ENCODE results near the gene SARS1.

The SARS1 gene

GRCh38 chr1:109262231-109263055 is 48.7 kb downstream of the SARS1 start:
- DNase-seq (ENCODE audit: low read depth): no peak

GRCh38 chr1:109263234-109263596 is 49.5 kb downstream of the SARS1 start:
- no peak for DNase-seq (ENCODE audit: low read depth)

DNA sequence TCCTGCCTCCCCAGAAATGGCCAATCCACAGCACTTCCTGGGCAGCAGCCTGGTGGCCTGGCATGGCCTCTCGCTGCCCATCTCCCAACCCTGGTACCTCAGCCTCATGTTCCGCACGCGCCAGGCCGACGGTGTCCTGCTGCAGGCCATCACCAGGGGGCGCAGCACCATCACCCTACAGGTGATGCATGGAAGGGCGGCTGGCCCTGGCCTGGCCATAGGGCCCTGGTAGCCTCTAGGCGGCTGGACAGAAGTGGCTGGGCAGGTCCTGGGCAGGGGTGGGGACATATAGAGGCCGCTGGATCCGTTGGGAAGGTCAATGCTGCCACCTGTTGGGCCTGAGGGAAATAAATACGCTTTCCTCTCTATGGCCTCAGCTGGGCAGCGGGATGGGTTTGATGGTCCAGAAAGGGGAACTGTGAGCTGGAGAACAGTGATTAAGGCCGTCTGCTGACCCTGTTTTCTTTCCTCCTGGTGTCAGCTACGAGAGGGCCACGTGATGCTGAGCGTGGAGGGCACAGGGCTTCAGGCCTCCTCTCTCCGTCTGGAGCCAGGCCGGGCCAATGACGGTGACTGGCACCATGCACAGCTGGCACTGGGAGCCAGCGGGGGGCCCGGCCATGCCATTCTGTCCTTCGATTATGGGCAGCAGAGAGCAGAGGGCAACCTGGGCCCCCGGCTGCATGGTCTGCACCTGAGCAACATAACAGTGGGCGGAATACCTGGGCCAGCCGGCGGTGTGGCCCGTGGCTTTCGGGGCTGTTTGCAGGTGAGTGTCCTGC is 50.1 kb downstream of the SARS1 start:
- DNase-seq (ENCODE audit: low read depth): peak; percentile 81

DNA sequence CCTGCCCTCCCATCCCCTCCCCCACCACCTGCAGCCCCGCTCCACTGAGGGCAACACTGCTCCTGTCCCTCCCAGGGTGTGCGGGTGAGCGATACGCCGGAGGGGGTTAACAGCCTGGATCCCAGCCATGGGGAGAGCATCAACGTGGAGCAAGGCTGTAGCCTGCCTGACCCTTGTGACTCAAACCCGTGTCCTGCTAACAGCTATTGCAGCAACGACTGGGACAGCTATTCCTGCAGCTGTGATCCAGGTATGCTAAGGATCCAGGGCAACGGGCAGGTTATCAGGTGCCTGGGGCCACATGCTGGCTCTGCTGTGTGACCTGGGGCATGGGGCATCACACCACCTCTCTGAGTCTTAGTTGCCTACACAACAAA is 50.6 kb downstream of the SARS1 start:
- DNase-seq (ENCODE audit: low read depth): no peak

GRCh38 chr1:109265016-109265415 is 51.3 kb downstream of the SARS1 start:
- no peak for DNase-seq (ENCODE audit: low read depth)

- DNase-seq (ENCODE audit: low read depth): no peak
Measured at GRCh38 chr1:109265741-109266330, 52.1 kb downstream of the SARS1 start.

DNA sequence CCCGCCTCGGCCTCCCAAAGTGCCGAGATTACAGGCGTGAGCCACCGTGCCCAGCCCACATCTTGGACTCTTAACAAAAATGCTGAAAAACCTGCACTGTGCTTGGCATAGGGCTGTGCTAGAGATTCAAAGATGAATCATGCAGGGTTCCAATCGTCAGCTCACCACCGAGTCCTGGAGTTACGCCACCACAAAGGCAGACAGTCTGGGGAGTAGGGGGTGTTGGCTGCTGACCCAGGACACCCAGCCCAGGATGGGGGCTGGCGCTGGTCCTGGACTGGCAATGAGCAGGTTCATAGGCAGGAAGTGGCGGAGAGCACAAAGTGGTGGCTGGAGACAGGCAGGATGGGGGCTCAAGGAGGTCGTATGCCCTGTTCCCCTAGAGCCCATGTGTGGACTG is 53.2 kb downstream of the SARS1 start:
- no peak for DNase-seq (ENCODE audit: low read depth)

- no peak for DNase-seq (ENCODE audit: low read depth)
Measured at GRCh38 chr1:109267743-109268300, 54.1 kb downstream of the SARS1 start.

DNA sequence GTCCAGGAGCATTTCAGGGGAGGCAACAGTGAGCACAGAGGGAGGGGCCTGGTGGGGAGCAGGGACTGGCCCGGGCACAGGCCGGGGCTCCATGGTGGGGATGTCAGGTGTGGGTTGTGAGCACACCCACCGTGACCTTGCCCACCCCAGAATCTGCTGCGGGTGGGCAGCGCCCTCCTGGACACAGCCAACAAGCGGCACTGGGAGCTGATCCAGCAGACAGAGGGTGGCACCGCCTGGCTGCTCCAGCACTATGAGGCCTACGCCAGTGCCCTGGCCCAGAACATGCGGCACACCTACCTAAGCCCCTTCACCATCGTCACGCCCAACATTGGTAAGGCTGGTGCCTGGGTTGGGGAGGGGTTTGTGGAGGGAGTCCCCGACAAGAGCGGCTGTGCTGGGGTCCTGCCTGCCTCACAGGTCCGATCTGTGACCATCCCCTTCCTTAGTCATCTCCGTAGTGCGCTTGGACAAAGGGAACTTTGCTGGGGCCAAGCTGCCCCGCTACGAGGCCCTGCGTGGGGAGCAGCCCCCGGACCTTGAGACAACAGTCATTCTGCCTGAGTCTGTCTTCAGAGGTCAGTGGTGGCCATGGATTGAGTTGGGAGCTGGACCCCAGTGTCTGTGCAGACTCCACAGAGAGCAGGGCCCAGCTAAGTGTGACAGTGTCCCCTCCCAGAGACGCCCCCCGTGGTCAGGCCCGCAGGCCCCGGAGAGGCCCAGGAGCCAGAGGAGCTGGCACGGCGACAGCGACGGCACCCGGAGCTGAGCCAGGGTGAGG is 54.9 kb downstream of the SARS1 start:
- no peak for DNase-seq (ENCODE audit: low read depth)

- no peak for DNase-seq (ENCODE audit: low read depth)
Measured at GRCh38 chr1:109269212-109269980, 55.7 kb downstream of the SARS1 start.

DNA sequence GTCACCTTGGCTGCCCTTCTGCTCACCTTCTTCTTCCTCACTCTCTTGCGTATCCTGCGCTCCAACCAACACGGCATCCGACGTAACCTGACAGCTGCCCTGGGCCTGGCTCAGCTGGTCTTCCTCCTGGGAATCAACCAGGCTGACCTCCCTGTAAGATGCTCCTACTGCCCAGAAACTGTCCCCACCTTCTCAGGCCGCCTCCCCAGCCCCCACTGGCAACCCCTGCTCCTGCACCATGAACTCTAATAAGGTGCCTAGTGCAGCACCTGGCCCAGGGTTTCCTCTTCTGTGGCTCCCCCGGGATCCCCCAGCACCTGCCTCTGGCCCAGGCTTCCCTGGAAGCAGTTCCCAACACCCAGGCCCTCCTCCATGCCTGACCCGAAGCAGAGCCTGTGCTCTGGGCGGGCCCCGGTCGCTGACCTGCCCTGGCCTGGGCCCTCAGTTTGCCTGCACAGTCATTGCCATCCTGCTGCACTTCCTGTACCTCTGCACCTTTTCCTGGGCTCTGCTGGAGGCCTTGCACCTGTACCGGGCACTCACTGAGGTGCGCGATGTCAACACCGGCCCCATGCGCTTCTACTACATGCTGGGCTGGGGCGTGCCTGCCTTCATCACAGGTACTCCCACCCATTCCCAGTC is 56.4 kb downstream of the SARS1 start:
- DNase-seq (ENCODE audit: low read depth): no peak

GRCh38 chr1:109270623-109271317 is 57.1 kb downstream of the SARS1 start:
- no peak for DNase-seq (ENCODE audit: low read depth)

GRCh38 chr1:109271458-109271857 is 57.7 kb downstream of the SARS1 start:
- no peak for DNase-seq (ENCODE audit: low read depth)

DNA sequence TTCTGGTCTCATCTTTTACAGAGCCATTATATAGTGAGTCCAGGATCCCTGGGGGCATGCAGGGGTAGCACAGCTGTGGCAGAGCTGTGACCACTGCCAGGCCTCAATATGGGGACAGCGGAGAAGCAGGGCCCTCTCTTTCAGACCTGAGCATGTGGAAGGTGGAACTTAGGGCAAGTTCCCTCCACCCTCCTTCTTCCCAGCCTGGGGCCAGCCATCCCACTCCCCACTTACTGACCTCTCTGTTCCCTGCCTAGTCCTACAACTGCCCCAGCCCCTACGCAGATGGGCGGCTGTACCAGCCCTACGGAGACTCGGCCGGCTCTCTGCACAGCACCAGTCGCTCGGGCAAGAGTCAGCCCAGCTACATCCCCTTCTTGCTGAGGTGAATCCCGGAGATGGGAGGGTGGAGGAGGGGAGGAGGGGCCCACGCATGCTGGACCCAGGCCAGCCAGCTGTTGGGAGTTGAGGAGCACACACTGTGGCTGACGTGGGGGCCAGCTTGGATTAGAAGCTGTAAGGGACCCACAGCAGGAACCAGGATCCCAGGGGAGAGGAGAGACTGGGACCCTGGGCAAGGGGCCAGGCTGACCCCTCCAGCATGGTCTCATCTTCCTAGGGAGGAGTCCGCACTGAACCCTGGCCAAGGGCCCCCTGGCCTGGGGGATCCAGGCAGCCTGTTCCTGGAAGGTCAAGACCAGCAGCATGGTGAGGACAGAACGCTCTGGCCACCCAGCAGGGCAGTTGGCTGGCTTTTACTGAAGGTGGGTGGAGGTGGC is 58.5 kb downstream of the SARS1 start:
- no peak for DNase-seq (ENCODE audit: low read depth)

DNA sequence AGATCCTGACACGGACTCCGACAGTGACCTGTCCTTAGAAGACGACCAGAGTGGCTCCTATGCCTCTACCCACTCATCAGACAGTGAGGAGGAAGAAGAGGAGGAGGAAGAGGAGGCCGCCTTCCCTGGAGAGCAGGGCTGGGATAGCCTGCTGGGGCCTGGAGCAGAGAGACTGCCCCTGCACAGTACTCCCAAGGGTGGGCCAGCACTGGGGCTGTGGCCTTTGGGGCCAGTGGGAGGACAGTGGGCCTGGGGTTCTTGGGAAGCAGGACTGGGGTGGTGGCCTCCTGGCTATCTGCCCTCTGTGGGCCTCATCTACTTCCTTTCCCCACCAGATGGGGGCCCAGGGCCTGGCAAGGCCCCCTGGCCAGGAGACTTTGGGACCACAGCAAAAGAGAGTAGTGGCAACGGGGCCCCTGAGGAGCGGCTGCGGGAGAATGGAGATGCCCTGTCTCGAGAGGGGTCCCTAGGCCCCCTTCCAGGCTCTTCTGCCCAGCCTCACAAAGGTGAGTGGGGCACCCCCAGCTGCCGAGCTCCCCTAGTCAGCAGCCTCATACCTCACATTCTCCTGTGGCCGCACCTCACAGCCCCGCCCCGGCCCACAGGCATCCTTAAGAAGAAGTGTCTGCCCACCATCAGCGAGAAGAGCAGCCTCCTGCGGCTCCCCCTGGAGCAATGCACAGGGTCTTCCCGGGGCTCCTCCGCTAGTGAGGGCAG is 59.3 kb downstream of the SARS1 start:
- no peak for DNase-seq (ENCODE audit: low read depth)

DNA sequence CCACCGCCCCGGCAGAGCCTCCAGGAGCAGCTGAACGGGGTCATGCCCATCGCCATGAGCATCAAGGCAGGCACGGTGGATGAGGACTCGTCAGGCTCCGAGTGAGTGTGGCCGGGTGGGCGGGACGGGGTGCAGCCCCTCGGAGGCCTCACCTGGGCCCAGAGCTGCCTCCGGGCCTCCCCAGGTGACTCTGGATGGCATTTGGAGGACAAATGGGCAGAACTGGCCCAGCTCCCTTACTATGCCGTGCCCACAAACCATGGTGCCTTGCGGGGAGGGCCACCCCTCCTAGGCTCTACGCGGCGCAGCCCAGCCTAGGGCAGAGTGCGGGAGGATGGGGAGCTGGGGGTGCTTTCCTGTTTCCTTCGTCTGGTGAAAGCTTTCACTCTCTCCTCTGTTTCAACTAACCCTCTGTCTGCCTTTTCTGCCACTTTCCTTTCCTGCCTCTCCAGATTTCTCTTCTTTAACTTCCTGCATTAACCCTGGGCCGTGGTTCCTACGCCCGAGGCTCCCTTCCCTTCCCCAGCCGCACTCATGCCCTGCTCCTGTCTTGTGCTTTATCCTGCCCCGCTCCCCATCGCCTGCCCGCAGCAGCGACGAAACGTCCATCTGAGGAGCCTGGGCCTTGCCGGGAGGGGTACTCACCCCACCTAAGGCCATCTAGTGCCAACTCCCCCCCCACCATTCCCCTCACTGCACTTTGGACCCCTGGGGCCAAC is 60.0 kb downstream of the SARS1 start:
- no peak for DNase-seq (ENCODE audit: low read depth)

DNA sequence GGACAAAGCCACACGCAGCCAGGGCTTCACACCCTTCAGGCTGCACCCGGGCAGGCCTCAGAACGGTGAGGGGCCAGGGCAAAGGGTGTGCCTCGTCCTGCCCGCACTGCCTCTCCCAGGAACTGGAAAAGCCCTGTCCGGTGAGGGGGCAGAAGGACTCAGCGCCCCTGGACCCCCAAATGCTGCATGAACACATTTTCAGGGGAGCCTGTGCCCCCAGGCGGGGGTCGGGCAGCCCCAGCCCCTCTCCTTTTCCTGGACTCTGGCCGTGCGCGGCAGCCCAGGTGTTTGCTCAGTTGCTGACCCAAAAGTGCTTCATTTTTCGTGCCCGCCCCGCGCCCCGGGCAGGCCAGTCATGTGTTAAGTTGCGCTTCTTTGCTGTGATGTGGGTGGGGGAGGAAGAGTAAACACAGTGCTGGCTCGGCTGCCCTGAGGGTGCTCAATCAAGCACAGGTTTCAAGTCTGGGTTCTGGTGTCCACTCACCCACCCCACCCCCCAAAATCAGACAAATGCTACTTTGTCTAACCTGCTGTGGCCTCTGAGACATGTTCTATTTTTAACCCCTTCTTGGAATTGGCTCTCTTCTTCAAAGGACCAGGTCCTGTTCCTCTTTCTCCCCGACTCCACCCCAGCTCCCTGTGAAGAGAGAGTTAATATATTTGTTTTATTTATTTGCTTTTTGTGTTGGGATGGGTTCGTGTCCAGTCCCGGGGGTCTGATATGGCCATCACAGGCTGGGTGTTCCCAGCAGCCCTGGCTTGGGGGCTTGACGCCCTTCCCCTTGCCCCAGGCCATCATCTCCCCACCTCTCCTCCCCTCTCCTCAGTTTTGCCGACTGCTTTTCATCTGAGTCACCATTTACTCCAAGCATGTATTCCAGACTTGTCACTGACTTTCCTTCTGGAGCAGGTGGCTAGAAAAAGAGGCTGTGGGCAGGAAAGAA is 61.1 kb downstream of the SARS1 start:
- no peak for DNase-seq (ENCODE audit: low read depth)
